Neural progenitor cell (in vitro differentiated cells): ENCODE results near the gene EEF1AKMT4. TPM values are rescaled to one million over a fixed set of nuclear protein-coding genes. Genes with fewer than 3 reads are reported as not detected.

Experiments used
- DNase-seq: peaks from one replicate; pipeline ENCODE4 v3.0.0-alpha.2; 2016; ENCODE audit warnings: low spot score
- H2AFZ ChIP-seq: fragments of 200-600 bp; sonication (generic); replicated peaks from 2 replicates; pipeline ENCODE4 v1.6.1; 2016; ENCODE audit warnings: antibody characterized with exemption
- H3F3A ChIP-seq: fragments of 200-600 bp; sonication (generic); 2 replicates; pipeline ENCODE4 v1.6.1; 2016; ENCODE audit warnings: antibody characterized with exemption, low read depth
- H3K27ac ChIP-seq: fragments of 200-600 bp; sonication (generic); 2 replicates; pipeline ENCODE4 v1.5.1; 2016; ENCODE audit warnings: mild to moderate bottlenecking
- H3K27me3 ChIP-seq: fragments of 200-600 bp; sonication (generic); 2 replicates; pipeline ENCODE4 v1.6.1; 2016; ENCODE audit warnings: mild to moderate bottlenecking, moderate library complexity
- H3K36me3 ChIP-seq: fragments of 200-600 bp; sonication (generic); 2 replicates; pipeline ENCODE4 v1.5.1; 2016
- H3K4me1 ChIP-seq: fragments of 200-600 bp; sonication (generic); 2 replicates; pipeline ENCODE4 v1.6.1; 2016; ENCODE audit warnings: mixed run types
- H3K4me2 ChIP-seq: fragments of 200-600 bp; sonication (generic); 2 replicates; pipeline ENCODE4 v1.6.1; 2016
- H3K4me3 ChIP-seq: fragments of 200-600 bp; sonication (generic); 2 replicates; pipeline ENCODE4 v1.5.1; 2016
- H3K79me2 ChIP-seq: fragments of 200-600 bp; sonication (generic); 2 replicates; pipeline ENCODE4 v1.6.1; 2016; ENCODE audit warnings: low read depth
- H3K9ac ChIP-seq: fragments of 200-600 bp; sonication (generic); 2 replicates; pipeline ENCODE4 v1.6.1; 2016
- H3K9me3 ChIP-seq: fragments of 200-600 bp; sonication (generic); 2 replicates; pipeline ENCODE4 v1.5.1; 2016; ENCODE audit warnings: low read depth
- H4K20me1 ChIP-seq: fragments of 200-600 bp; sonication (generic); 2 replicates; pipeline ENCODE4 v1.6.1; 2016; ENCODE audit warnings: low read depth
- H3K27ac Mint-ChIP-seq: 3 replicates; pipeline ENCODE4 v1.8.0; 2021; ENCODE audit warnings: mixed read lengths
- H3K27me3 Mint-ChIP-seq: 2 replicates; pipeline ENCODE4 v1.8.0; 2022; ENCODE audit warnings: low read depth, mild to moderate bottlenecking, inconsistent platforms, moderate library complexity, mixed read lengths; ENCODE audit not compliant: insufficient read depth
- H3K36me3 Mint-ChIP-seq: 3 replicates; pipeline ENCODE4 v1.8.0; 2021; ENCODE audit warnings: mixed read lengths
- H3K4me1 Mint-ChIP-seq: 3 replicates; pipeline ENCODE4 v1.8.0; 2021; ENCODE audit warnings: mixed read lengths
- H3K4me3 Mint-ChIP-seq: 3 replicates; pipeline ENCODE4 v1.8.0; 2021; ENCODE audit warnings: mild to moderate bottlenecking, moderate library complexity, mixed read lengths
- H3K9me3 Mint-ChIP-seq: 3 replicates; pipeline ENCODE4 v1.8.0; 2020; ENCODE audit warnings: mixed read lengths
- EZH2 ChIP-seq: fragments of 200-600 bp; sonication (generic); IDR thresholded peaks from 2 replicates; pipeline ENCODE4 v1.6.1; 2017; ENCODE audit warnings: antibody characterized with exemption, mild to moderate bottlenecking, moderate library complexity
- EZH2phosphoT487 ChIP-seq: fragments of 200-600 bp; sonication (generic); IDR thresholded peaks from 2 replicates; pipeline ENCODE4 v1.6.1; 2017; ENCODE audit warnings: antibody characterized with exemption
- total RNA-seq: library from RNA; depleted of rRNA; stranded (reverse); fragments of >200 nt; gene quantifications from 2 replicates; pipeline ENCODE4 v1.2.3, GENCODE V29; 2015; ENCODE audit warnings: low replicate concordance
- TF ChIP-seq, protein P1 (sequence below): fragments of 200-600 bp; sonication (generic); IDR thresholded peaks from 2 replicates; pipeline ENCODE4 v1.5.1; 2017; ENCODE audit warnings: antibody characterized with exemption, mild to moderate bottlenecking

The EEF1AKMT4 gene
- total RNA-seq, 1 donor from 2014 or later: 3.7 TPM

DNA sequence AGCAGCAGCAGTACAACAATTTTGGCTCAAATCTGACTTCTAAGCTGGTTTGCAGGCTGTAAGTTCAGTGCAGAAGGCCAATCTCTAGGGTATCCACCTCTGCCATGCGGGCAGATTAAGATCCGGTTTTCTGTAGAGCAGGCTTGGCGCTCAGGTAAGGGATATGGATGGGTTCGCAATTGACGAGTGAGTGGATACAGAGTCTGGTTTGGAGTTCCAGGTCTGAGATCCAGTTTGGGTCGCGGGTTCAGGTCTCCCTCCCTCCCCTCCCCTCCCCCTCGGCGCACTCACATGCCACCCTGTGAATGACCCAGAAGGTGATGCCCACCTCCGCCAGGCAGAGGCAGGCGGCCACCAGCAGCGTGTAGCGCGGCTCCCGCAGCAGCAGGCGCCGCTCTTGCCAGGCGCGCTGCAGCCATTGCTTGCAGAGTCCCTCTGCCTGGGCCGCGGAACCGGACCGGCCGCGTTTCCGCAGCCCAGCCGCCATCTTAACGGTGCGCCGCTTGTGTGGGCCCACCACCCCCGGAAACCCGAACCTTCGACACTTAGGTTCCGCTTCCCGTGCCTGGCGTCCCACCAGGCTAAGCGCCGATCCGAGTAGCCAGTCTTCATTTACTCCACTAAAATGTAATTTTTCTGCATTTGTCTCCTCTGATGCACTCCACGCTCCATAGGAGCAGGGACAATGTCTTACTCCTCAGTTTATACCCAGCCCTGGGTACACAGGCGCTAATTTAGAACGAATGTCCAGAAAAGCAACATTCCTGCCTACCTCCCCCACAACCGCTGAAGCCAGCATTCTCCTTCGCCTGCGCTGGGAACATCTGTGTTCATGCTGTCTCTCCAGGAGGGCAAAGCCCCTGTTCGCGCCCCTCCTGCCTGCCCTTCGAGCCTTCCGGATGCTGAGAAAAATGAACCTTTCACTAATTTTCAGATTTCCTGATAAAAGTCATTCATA lies 739 bp upstream of the EEF1AKMT4 start, which contains the start of gene ALG3:
Gene ALG3 (minus strand): TSS at position 509 of the 958 bp plus-strand sequence. CDS start 22 bp downstream, at position 487.
- H2AFZ ChIP-seq: peak within 1 kb of the TSS; percentile 98
- peak within 1 kb of the TSS; percentile 70 for H3K9ac ChIP-seq
- Mint-ChIP-seq H3K9me3 (no peaks in the 10 kb centered on the region), H3K36me3 (peaks cover 1% of the 10 kb centered on the region), H3K4me1 (peaks cover 7% of the 10 kb centered on the region), H3K27me3 (peaks cover 3% of the 10 kb centered on the region), H3K27ac (peak within 1 kb of the TSS; percentile 67), H3K4me3 (peak within 1 kb of the TSS; percentile 92)
- no peaks in the 10 kb centered on the region for H3K27me3 ChIP-seq
- TF ChIP-seq, protein P1, sequence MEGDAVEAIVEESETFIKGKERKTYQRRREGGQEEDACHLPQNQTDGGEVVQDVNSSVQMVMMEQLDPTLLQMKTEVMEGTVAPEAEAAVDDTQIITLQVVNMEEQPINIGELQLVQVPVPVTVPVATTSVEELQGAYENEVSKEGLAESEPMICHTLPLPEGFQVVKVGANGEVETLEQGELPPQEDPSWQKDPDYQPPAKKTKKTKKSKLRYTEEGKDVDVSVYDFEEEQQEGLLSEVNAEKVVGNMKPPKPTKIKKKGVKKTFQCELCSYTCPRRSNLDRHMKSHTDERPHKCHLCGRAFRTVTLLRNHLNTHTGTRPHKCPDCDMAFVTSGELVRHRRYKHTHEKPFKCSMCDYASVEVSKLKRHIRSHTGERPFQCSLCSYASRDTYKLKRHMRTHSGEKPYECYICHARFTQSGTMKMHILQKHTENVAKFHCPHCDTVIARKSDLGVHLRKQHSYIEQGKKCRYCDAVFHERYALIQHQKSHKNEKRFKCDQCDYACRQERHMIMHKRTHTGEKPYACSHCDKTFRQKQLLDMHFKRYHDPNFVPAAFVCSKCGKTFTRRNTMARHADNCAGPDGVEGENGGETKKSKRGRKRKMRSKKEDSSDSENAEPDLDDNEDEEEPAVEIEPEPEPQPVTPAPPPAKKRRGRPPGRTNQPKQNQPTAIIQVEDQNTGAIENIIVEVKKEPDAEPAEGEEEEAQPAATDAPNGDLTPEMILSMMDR: peak; percentile 6
- TF ChIP-seq EZH2phosphoT487 (no peak), EZH2 (no peak)
- peak within 1 kb of the TSS; percentile 97 for H3K4me2 ChIP-seq
- H4K20me1 ChIP-seq: peaks cover under 1% of the 10 kb centered on the region
- H3F3A ChIP-seq: peaks cover 20% of the 10 kb centered on the region
- DNase-seq: peak; percentile 94
- H3K27ac ChIP-seq: peak within 1 kb of the TSS; percentile 73
- H3K36me3 ChIP-seq: no peaks in the 10 kb centered on the region
- peaks cover 17% of the 10 kb centered on the region for H3K79me2 ChIP-seq
- H3K4me3 ChIP-seq: peak within 1 kb of the TSS; percentile 93
- no peaks in the 10 kb centered on the region for H3K4me1 ChIP-seq
- no peaks in the 10 kb centered on the region for H3K9me3 ChIP-seq

DNA sequence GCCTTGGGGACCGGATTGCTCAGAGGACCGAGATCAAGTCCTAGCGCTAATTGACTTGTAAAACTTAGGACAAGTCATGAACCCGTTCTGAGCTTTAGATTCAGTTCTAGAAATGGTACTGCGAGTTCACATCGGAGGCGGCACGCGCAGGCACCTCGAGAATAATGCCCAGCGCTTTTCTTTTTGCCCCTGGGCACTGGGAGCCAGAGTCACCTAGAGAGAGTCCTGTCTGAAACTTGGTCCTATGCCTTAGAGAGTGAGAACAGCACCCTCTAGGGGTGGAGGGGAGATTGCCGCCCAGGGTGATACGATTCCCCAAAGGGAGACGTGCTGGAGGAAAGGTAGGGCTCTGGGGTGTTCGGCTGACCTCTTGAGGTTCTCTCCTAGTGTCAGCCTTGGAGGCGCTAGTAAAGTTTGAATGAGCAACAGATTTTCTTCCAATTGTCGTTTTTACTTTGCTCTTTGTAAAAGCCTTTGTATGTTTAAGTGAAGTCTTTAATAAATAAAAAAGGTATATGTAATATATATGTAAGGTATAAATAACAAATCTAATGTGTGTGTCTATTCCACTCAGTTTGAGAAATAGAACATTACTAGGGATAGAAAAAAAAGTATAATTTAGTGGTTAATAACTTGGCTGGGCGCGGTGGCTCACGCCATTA lies 826 bp downstream of the EEF1AKMT4 start:
- Mint-ChIP-seq H3K4me1 (peaks cover 7% of the 10 kb centered on the region), H3K27ac (no peak overlapping the region), H3K4me3 (peak overlapping the region; percentile 92), H3K9me3 (no peaks in the 10 kb centered on the region), H3K36me3 (no peaks in the 10 kb centered on the region), H3K27me3 (peaks cover 3% of the 10 kb centered on the region)
- H3K9ac ChIP-seq: no peak overlapping the region
- peak; percentile 93 for DNase-seq
- H3K79me2 ChIP-seq: peaks cover 17% of the 10 kb centered on the region
- no peaks in the 10 kb centered on the region for H3K9me3 ChIP-seq
- H2AFZ ChIP-seq: peak overlapping the region; percentile 89
- H3F3A ChIP-seq: peaks cover 20% of the 10 kb centered on the region
- H3K36me3 ChIP-seq: no peaks in the 10 kb centered on the region
- TF ChIP-seq, protein P1: peak; percentile 84
- no peak for TF ChIP-seq EZH2phosphoT487
- peaks cover 5% of the 10 kb centered on the region for H4K20me1 ChIP-seq
- H3K4me1 ChIP-seq: no peaks in the 10 kb centered on the region
- H3K4me3 ChIP-seq: peak overlapping the region; percentile 93
- H3K27ac ChIP-seq: no peak overlapping the region
- peak overlapping the region; percentile 85 for H3K4me2 ChIP-seq
- no peaks in the 10 kb centered on the region for H3K27me3 ChIP-seq

DNA sequence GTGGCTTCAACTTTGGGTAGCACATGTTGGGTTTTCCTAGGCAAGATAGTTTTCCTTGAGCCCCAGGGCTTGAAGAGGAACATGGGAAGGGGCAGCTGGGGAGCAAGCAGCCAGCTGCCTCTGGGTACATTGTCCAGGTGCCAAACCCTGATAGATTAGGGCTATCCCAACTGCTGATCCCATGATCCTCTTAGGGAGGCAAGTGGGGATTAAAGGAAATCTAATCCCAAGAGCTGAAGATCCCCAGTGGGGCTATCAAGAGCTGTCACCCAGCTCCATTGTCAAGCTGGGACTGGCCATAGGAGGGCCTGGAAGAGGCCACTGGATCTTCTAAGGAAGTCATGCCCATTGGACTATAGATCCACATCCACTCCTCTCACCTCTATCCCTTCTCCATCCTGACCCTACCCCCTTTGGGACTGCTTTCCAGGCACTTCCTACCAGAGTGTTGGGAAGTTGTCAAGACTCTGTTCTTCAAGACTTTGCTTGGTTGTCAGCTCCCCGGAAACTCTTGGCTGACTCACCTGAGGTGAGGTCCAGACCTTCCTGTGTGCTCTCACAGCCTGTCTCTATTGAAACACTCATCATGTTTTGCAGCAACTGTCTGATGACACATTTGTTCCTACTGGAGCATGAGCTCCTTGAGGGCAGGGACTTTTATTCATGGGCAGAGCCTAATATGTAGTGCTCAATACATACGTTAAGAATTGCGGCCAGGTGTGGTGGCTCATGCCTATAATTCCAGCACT lies 6.0 kb downstream of the EEF1AKMT4 start:
- Histone ChIP-seq H3K9me3 (no peaks in the 10 kb centered on the region), H3K4me1 (no peaks in the 10 kb centered on the region), H3K27me3 (peaks cover 34% of the 10 kb centered on the region), H3K9ac (no peak overlapping the region), H3K36me3 (no peaks in the 10 kb centered on the region), H4K20me1 (peaks cover 52% of the 10 kb centered on the region), H2AFZ (no peak overlapping the region), H3K27ac (no peak overlapping the region), H3K79me2 (no peaks in the 10 kb centered on the region), H3K4me2 (no peak overlapping the region), H3F3A (peaks cover 14% of the 10 kb centered on the region), H3K4me3 (no peak overlapping the region)
- no peak for DNase-seq
- TF ChIP-seq, protein P1: no peak
- no peak for TF ChIP-seq EZH2
- TF ChIP-seq EZH2phosphoT487: no peak
- H3K27me3 Mint-ChIP-seq: peaks cover 22% of the 10 kb centered on the region
- peaks cover 9% of the 10 kb centered on the region for H3K4me1 Mint-ChIP-seq
- H3K9me3 Mint-ChIP-seq: no peaks in the 10 kb centered on the region
- H3K4me3 Mint-ChIP-seq: no peak overlapping the region
- H3K36me3 Mint-ChIP-seq: no peaks in the 10 kb centered on the region
- H3K27ac Mint-ChIP-seq: no peak overlapping the region
